ENCODE results near the gene ARHGAP35. TPM values are rescaled to one million over a fixed set of nuclear protein-coding genes. Genes with fewer than 3 reads are reported as not detected.
A peak's percentile ranks its signal among the peaks of the same experiment; 100 is the strongest.
"Not testable (repeated sequence)": the region's sequence is repeated elsewhere in the genome, so short reads cannot be mapped to it uniquely, and the experiment has no call there.

Gene ARHGAP35
- total and polyA plus RNA-seq, 2 experiments from 2014 or later: 13.6 to 57.7 TPM

- DNase-seq (ENCODE audit: low spot score) (no peak), ATAC-seq (no peak)
- no peak overlapping the region for H2AFZ ChIP-seq
- no peak overlapping the region for H3K27ac ChIP-seq (ENCODE audit: low read depth)
- no peaks in the 10 kb centered on the region for H3K9me2 ChIP-seq (ENCODE audit: insufficient read depth)
- H3K4me2 ChIP-seq: no peak overlapping the region
- no peak for TF ChIP-seq EZH2 (IDR thresholded peaks at IDR 0.05; ENCODE audit: low read depth, unreplicated experiment)
- no peak for TF ChIP-seq JUNB (IDR thresholded peaks at IDR 0.05; ENCODE audit: unreplicated experiment)
- TF ChIP-seq ZNF331 (CRISPR knock-in tag; IDR thresholded peaks at IDR 0.05; ENCODE audit: low read depth): no peak
- Mint-ChIP-seq H3K27ac (no peak overlapping the region), H3K4me3 (no peak overlapping the region), H3K27me3 (ENCODE audit: insufficient read depth, low read depth, poor library complexity) (peaks cover 14% of the 10 kb centered on the region), H3K4me1 (peaks cover 21% of the 10 kb centered on the region), H3K9me3 (peaks cover 5% of the 10 kb centered on the region; the same call in 1 of the 3 replicates), H3K36me3 (ENCODE audit: low read depth) (peaks cover 2% of the 10 kb centered on the region)
- peaks cover 26% of the 10 kb centered on the region for H3K79me2 ChIP-seq (replicated peaks; ENCODE audit: insufficient read depth)
- H3K4me3 ChIP-seq: no peak overlapping the region
- H3F3A ChIP-seq (replicated peaks; ENCODE audit: low read depth): peaks cover 17% of the 10 kb centered on the region
- no peaks in the 10 kb centered on the region for H4K20me1 ChIP-seq (replicated peaks; ENCODE audit: insufficient read depth)
- H3K4me1 ChIP-seq (ENCODE audit: insufficient read depth): peaks cover 15% of the 10 kb centered on the region
- H3K27me3 ChIP-seq (ENCODE audit: insufficient read depth): peaks cover 6% of the 10 kb centered on the region; the same call in 1 of the 2 replicates
- H3K36me3 ChIP-seq (ENCODE audit: insufficient read depth): no peaks in the 10 kb centered on the region
Measured at GRCh38 chr19:46852830-46853229, 8.0 kb upstream of the ARHGAP35 start.

DNA sequence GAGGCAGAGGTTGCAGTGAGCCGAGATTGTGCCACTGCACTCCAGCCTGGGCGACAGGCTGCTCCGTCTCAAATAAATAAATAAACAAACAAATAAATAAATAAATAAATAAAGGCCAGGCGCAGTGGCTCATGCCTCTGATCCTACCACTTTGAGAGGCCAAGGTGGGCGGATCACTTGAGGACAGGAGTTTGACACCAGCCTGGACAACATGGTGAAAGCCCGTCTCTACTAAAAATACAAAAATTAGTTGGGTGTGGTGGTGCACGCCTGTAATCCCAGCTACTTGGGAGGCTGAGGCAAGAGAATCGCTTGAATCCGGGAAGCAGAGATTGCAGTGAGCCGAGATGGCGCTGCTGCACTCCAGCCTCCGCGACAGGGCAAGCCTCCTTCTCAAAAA, 6.1 kb upstream of the ARHGAP35 start:
- not testable (repeated sequence) for DNase-seq (ENCODE audit: low spot score); H3K27me3 ChIP-seq (ENCODE audit: insufficient read depth); H3K4me3 Mint-ChIP-seq; H3K36me3 Mint-ChIP-seq (ENCODE audit: low read depth); H3K27ac ChIP-seq (ENCODE audit: low read depth); H2AFZ ChIP-seq; H3K9me2 ChIP-seq (ENCODE audit: insufficient read depth); H3K27ac Mint-ChIP-seq; H4K20me1 ChIP-seq (replicated peaks; ENCODE audit: insufficient read depth); ATAC-seq; H3K4me2 ChIP-seq; H3K9me3 Mint-ChIP-seq; H3K36me3 ChIP-seq (ENCODE audit: insufficient read depth); H3K4me3 ChIP-seq
- peaks cover 17% of the 10 kb centered on the region for H3K4me1 ChIP-seq (ENCODE audit: insufficient read depth)
- peaks cover 15% of the 10 kb centered on the region for H3K27me3 Mint-ChIP-seq (ENCODE audit: insufficient read depth, low read depth, poor library complexity)
- peaks cover 19% of the 10 kb centered on the region for H3K79me2 ChIP-seq (replicated peaks; ENCODE audit: insufficient read depth)
- peaks cover 23% of the 10 kb centered on the region for H3F3A ChIP-seq (replicated peaks; ENCODE audit: low read depth)
- peaks cover 20% of the 10 kb centered on the region for H3K4me1 Mint-ChIP-seq

DNA sequence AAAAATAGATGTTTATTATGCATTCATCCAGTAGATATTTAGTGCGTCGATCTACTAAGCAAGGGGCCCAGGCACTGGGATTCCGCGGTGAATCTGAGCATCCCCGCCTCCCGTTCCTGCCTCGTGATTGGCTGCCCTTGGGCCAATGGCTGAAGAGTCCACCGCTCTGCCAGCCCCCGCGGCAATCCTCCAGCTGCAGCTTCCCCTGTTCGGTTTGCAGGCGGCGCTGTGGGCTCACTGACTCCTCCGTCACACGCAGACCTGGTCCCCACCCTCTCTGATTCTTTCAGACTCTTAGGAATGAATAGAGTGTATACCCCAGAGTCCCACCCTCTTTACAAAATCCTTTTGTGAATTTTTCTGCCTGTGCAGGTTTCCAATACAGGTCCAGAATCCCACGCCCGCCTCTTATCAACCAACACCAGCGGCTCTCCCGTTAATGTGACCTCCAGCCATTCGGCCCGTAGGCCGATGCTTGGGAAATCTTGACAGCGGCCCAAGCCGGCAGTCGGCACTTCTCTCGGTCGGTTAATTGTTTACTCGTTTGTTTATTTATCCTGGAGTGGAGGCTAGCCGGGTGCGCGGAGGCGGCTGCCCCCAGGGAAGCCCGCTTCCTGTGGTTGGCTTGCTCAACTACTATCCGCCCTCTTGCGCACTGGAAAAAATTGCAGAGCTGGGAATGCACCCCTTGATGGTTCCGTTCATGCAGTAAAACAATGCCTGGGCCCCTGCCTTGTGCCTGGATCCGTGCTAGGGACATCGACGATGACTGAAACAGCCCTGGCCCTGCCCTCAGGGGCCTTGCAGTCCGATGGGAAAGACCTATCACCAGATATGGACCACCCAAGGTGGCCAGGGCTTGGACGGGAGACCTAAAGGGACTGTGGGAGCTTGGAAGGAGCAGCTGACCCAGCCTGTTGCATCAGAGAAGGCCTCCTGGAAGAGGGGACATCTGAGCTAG, 4.5 kb upstream of the ARHGAP35 start:
- Histone ChIP-seq H3K79me2 (replicated peaks; ENCODE audit: insufficient read depth) (peaks cover 17% of the 10 kb centered on the region), H3F3A (replicated peaks; ENCODE audit: low read depth) (peaks cover 25% of the 10 kb centered on the region), H3K4me2 (peak overlapping the region; percentile 76), H2AFZ (peak overlapping the region; percentile 52), H3K27me3 (ENCODE audit: insufficient read depth) (peaks cover 6% of the 10 kb centered on the region; the same call in 1 of the 2 replicates), H3K9me2 (ENCODE audit: insufficient read depth) (no peaks in the 10 kb centered on the region), H4K20me1 (replicated peaks; ENCODE audit: insufficient read depth) (no peaks in the 10 kb centered on the region), H3K36me3 (ENCODE audit: insufficient read depth) (no peaks in the 10 kb centered on the region), H3K27ac (ENCODE audit: low read depth) (peak overlapping the region; percentile 91), H3K4me3 (peak overlapping the region; percentile 52), H3K4me1 (ENCODE audit: insufficient read depth) (peaks cover 14% of the 10 kb centered on the region; the same call in 1 of the 2 replicates)
- TF ChIP-seq, protein P1, sequence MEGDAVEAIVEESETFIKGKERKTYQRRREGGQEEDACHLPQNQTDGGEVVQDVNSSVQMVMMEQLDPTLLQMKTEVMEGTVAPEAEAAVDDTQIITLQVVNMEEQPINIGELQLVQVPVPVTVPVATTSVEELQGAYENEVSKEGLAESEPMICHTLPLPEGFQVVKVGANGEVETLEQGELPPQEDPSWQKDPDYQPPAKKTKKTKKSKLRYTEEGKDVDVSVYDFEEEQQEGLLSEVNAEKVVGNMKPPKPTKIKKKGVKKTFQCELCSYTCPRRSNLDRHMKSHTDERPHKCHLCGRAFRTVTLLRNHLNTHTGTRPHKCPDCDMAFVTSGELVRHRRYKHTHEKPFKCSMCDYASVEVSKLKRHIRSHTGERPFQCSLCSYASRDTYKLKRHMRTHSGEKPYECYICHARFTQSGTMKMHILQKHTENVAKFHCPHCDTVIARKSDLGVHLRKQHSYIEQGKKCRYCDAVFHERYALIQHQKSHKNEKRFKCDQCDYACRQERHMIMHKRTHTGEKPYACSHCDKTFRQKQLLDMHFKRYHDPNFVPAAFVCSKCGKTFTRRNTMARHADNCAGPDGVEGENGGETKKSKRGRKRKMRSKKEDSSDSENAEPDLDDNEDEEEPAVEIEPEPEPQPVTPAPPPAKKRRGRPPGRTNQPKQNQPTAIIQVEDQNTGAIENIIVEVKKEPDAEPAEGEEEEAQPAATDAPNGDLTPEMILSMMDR (conservative IDR thresholded peaks at IDR 0.05; ENCODE audit: low read depth in 2 of 2): peak; percentile 75 to 93
- TF ChIP-seq ZNF331 (CRISPR knock-in tag; IDR thresholded peaks at IDR 0.05; ENCODE audit: low read depth) (no peak), POLR2AphosphoS5 (IDR thresholded peaks at IDR 0.05; ENCODE audit: low read depth) (peak; percentile 43; the same call in 1 of the 2 replicates), CREB1 (CRISPR knock-in tag; IDR thresholded peaks at IDR 0.05; ENCODE audit: low read depth) (peak; percentile 68), STAT1 (IDR thresholded peaks at IDR 0.05; ENCODE audit: unreplicated experiment) (no peak)
- peaks cover 5% of the 10 kb centered on the region; the same call in 2 of the 3 replicates for H3K9me3 Mint-ChIP-seq
- H3K27ac Mint-ChIP-seq: peak overlapping the region; percentile 88
- H3K4me1 Mint-ChIP-seq: peaks cover 19% of the 10 kb centered on the region; the same call in 2 of the 3 replicates
- H3K4me3 Mint-ChIP-seq: peak overlapping the region; percentile 58
- H3K36me3 Mint-ChIP-seq (ENCODE audit: low read depth): no peaks in the 10 kb centered on the region
- peaks cover 17% of the 10 kb centered on the region for H3K27me3 Mint-ChIP-seq (ENCODE audit: insufficient read depth, low read depth, poor library complexity)
- ATAC-seq (peak; percentile 72), DNase-seq (ENCODE audit: low spot score) (peak; percentile 99)
